ENCODE data around the gene THEM5.

THEM5 gene

GRCh38 chr1:151838222-151839081 is 15.1 kb downstream of the THEM5 start:
- DNase-seq: peak; percentile 87

- DNase-seq: no peak
Observed at GRCh38 chr1:151837884-151838221, 15.7 kb downstream of the THEM5 start.

- peak; percentile 79 for DNase-seq
Observed at GRCh38 chr1:151837197-151837596, 16.3 kb downstream of the THEM5 start.

- no peak for DNase-seq
Observed at GRCh38 chr1:151835596-151835995, 17.9 kb downstream of the THEM5 start.

- no peak for DNase-seq
Observed at GRCh38 chr1:151834239-151834638, 19.3 kb downstream of the THEM5 start.

GRCh38 chr1:151833172-151833900 is 20.2 kb downstream of the THEM5 start:
- no peak for DNase-seq

GRCh38 chr1:151832318-151832980 is 21.1 kb downstream of the THEM5 start:
- DNase-seq: peak; percentile 92

- DNase-seq: peak; percentile 17
Observed at GRCh38 chr1:151831605-151832004, 21.9 kb downstream of the THEM5 start, which contains the start of gene RORC. TSS of gene RORC (minus strand) at chr1:151831802. CDS start at chr1:151831764, 38 bp downstream.

GRCh38 chr1:151831256-151831591 is 22.3 kb downstream of the THEM5 start:
- no peak for DNase-seq

GRCh38 chr1:151830055-151830454 is 23.5 kb downstream of the THEM5 start:
- DNase-seq: no peak

GRCh38 chr1:151829352-151830046 is 24.0 kb downstream of the THEM5 start:
- no peak for DNase-seq

GRCh38 chr1:151828921-151829320 is 24.6 kb downstream of the THEM5 start:
- no peak for DNase-seq

GRCh38 chr1:151827853-151828252 is 25.7 kb downstream of the THEM5 start:
- no peak for DNase-seq

GRCh38 chr1:151825751-151826660 is 27.5 kb downstream of the THEM5 start:
- no peak for DNase-seq

- no peak for DNase-seq
Observed at GRCh38 chr1:151825204-151825603, 28.3 kb downstream of the THEM5 start.

- DNase-seq: no peak
Observed at GRCh38 chr1:151823175-151823574, 30.3 kb downstream of the THEM5 start.

- no peak for DNase-seq
Observed at GRCh38 chr1:151822404-151822803, 31.1 kb downstream of the THEM5 start.

GRCh38 chr1:151820940-151821339 is 32.6 kb downstream of the THEM5 start:
- DNase-seq: peak; percentile 61

GRCh38 chr1:151819976-151820623 is 33.4 kb downstream of the THEM5 start:
- DNase-seq: no peak

GRCh38 chr1:151819227-151819835 is 34.2 kb downstream of the THEM5 start:
- no peak for DNase-seq

GRCh38 chr1:151817353-151817730 is 36.2 kb downstream of the THEM5 start:
- no peak for DNase-seq

Measured in DMS53 (cell line).